Activated T-helper 9 cell treated with anti-CD3 and anti-CD28 coated beads, Interleukin-2, amount 50 U/mL, for 16 hours (primary cell): ENCODE results near the gene SLC1A6.
"Not testable (repeated sequence)": the region's sequence is repeated elsewhere in the genome, so short reads cannot be mapped to it uniquely, and the experiment has no call there.

Experiments used
- DNase-seq: peaks from one replicate; pipeline ENCODE4 v3.0.0-alpha.2; 2020; ENCODE audit warnings: low read depth

SLC1A6 gene

DNA sequence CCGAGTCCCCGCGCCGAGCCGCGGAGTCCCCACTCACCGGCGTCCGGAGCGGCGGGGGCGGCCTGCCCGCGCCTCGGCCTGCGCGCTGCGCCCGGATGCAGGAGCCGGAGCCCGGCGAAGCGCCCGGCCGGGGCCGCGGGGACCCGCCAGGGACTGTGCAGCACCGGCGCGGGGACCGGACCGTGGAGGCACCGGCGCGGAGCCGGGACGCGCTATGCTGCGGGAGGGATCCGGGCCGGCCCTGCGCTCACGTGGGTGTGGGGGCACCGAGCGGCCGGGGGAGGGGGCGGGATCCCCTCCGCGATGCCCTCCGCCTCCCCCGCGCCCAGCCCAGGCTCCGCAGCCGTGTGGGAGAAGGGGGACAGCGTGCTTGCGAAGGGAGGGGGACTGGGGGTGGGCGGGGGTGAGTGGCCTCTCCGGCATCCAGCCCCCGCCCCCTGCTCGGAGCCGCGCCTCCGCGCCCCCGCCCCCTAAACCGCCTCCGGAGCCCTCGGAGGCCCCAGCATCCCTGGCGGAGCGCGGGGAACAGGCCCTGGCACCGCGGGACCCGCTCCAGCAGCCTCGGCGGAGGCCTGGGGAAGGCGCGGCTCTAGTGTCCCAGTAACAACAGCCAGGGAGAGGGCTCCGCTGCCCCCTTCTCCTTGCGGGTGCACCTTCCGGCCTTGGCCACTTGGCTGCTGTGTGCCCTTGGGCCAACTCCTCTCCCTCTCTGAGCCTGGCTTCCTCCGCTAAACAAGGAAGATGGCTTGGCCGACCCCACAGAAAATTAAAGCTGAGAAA is at the start of gene SLC1A6:
TSS of gene SLC1A6 (minus strand) at position 389 of the 780 bp plus-strand sequence. CDS start 6,954 bp downstream, outside the sequence.
- no peak for DNase-seq

- DNase-seq: no peak
These were observed 48.8 kb upstream of the SLC1A6 start for GRCh38 chr19:15028490-15028889.

GRCh38 chr19:15025217-15025616 is 45.6 kb upstream of the SLC1A6 start:
- DNase-seq: no peak

GRCh38 chr19:15022752-15023151 is 43.1 kb upstream of the SLC1A6 start:
- DNase-seq: no peak

DNA sequence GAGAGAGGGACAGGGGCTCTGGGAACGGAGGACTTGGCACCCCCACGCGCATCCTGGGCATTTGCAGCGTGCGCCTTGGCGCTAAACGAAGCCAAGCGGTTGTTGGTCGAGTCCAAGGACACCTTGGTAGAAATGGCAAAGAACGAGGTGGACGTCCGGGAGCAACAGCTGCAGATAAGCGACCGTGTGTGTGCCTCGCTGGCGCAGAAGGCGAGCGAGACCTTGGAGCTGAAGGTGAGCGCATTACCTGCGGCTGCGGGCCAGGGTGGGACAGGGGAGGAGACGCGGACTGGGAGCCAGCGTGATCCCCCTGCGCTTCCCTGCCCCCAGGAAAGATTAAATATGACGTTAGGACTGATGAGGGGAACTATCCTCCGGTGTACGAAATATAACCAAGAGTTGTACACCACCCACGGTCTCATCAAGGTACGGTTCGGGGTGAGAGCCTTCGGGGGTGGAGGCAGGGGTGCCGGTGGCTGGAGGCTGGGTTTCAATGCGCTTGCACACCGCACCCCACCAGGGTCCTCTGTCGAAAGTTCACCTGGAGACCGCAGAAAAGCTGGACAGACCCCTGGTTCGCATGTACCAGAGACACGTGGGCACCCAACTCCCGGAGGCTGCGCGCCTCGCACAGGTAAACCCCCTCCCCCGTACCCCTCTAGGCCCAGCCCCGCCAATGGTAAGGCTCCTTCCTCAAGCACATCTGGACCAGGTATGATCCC is 41.8 kb upstream of the SLC1A6 start:
- DNase-seq: no peak

DNA sequence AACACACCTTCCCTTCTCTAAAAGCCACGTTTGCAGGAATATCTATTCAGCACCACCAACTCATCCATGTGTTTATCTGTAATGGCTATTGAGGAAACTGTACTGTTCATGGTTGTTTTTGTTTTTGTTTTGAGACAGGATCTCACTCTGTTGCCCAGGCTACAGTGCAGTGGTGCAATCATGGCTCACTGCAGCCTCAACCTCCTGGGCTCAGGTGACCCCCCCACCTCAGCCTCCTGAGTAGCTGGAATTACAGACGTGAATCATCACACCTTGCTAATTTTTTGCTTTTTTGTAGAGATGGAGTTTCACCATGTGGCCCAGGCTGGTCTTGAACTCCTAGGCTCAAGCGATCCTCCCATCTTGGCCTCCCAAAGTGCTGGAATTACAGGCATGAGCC is 39.2 kb upstream of the SLC1A6 start:
- DNase-seq: not testable (repeated sequence)

DNA sequence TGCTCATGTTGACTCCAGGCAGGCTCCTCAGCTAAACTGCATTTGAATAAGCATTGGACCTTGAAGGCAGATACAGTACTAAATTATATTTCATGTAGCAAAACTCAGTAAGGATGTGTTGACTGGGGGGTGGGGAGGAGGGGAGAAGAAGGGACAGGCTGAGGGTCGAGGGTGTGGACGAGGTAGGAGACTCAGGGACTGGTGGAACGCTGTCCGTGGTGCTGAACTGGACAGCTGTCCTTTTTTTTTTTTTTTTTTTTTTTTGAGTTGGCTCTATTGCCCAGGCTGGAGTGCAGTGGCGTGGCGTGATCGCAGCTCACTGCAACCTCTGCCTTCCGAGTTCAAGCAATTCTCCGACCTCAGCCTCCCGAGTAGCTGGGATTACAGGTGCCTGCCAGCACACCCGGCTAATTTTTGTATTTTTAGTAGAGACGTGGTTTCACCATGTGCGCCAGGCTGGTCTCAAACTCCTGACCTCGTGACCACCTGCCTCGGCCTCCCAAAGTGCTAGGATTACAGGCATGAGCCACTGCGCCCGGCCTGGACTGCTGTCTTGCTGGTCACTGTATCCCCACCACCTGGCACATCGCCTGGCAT is 36.4 kb upstream of the SLC1A6 start:
- DNase-seq: no peak

- DNase-seq: no peak
These were observed 34.9 kb upstream of the SLC1A6 start for GRCh38 chr19:15014579-15014978.

DNA sequence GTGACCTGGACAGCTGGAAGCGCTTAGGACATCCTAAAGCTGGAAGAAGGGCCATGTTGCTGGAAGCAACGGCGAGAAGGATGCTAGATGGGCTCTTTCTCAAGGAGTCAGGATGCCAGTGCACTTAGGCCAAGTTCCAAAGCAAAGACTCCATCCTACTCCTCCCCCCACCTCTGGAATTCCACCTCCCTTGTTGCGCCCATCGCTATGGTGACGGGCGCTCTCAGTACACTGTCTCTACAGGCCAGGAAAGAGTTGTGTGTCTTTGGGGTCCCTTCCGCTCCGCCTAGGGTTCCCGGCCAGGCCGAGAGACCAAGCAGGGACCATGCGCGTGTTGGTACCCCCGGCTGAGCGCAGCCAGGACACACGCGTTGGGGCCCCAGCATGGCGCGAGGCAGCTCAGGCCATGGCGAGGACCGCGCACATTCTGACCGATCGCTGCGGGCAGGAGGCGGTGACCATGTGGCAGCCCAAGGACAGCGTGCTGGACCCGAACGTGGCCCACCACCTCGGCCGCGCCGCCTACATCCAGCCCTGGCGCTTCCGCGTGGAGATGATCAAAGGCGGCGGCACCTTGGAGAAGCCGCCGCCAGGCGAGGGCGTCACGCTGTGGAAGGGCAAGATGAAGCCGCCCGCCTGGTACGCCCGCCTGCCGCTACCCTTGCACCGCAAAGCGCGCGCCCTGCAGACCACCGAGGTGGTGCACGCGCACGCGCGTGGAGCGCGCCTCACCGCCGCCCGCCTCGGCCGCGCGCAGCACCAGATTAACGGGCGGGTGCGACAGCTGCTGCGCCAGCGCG is 31.0 kb upstream of the SLC1A6 start:
- no peak for DNase-seq

- no peak for DNase-seq
These were observed 28.6 kb upstream of the SLC1A6 start for GRCh38 chr19:15008308-15008707.

- no peak for DNase-seq
These were observed 18.3 kb upstream of the SLC1A6 start for GRCh38 chr19:14997981-14998380.

DNA sequence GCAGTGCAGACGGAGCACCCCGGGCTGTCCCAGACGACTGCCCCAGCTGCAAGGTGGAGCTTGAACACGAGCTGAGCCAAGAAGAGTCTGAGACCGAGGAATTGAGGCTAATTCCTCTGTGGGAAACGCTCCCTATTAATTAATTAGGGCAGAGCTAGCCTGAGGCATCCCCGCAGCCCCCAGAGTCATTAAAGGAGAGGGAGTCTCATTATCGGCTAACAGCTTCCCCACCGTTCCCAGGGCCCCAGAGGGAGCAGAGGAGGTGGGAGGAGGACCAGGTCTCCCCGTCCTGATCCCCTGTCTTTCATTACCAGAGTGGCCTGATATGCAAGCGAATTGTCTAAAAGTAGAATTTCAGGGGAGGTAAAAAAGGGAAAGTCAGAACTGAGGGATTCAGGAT is 13.1 kb upstream of the SLC1A6 start:
- no peak for DNase-seq

- DNase-seq: no peak
These were observed 5.5 kb upstream of the SLC1A6 start for GRCh38 chr19:14985133-14985532.

GRCh38 chr19:14978161-14978776 is 1.4 kb downstream of the SLC1A6 start:
- DNase-seq: no peak

DNA sequence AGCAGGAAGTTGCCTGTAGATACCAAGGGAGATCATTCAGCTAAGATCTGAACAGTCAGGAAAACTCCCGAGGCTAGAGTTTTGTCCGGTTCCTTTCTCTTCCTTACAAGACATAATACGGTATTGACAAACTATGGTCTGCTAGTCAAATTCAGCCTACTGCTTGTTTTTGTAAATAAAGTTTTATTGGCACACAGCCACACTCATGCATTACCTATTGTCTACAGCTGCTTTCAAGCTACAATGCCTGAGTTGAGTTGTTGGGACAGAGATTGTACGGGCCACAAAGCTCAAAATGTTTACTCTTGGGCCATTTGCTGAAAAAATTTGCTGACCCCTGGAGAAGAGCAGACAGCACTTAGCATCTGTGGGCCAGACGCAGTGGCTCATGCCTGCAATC is 2.5 kb downstream of the SLC1A6 start:
- DNase-seq: no peak

GRCh38 chr19:14974488-14974887 is 5.2 kb downstream of the SLC1A6 start:
- no peak for DNase-seq

DNA sequence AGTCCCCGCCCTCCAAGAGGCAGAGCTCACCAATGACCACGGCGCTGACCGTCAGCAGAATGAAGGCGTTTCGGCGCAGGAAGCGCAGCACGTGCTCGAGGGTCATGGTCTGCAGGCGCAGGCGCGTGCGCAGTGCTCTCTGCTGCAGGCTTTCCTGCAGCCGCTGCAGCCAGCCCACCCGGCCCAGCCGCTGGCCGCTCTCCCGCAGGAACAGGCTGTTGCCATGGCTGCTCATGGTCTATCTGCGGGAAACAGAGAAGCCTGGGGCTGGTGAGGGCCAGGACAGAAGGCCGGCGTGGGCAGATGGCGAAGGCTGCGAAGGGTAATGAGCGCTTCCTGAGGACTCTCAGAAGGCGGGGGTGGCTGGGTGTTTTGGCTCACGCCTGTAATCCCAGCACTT is 7.0 kb downstream of the SLC1A6 start:
- DNase-seq: no peak

DNA sequence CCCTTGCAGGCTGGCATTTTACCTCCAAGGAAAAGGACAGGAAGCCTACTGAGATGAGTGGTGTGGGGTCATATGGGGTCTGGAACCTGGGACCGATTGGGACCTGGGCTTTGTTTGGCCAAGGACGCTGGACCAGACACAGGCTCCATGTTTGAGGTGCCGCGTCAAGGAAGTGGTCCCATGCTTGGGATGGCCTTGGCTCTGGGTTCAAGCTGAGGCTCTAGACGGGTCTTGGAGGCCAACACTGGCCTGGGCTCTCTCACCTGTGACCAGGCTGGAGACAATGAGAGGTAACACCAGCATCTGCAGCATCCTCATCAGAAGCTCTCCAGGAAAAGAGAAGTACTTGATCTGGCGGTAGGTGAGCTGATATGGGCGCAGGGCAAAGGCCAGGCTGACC is 8.2 kb downstream of the SLC1A6 start:
- DNase-seq: no peak

- DNase-seq: no peak
These were observed 11.4 kb downstream of the SLC1A6 start for GRCh38 chr19:14968247-14968646.

DNA sequence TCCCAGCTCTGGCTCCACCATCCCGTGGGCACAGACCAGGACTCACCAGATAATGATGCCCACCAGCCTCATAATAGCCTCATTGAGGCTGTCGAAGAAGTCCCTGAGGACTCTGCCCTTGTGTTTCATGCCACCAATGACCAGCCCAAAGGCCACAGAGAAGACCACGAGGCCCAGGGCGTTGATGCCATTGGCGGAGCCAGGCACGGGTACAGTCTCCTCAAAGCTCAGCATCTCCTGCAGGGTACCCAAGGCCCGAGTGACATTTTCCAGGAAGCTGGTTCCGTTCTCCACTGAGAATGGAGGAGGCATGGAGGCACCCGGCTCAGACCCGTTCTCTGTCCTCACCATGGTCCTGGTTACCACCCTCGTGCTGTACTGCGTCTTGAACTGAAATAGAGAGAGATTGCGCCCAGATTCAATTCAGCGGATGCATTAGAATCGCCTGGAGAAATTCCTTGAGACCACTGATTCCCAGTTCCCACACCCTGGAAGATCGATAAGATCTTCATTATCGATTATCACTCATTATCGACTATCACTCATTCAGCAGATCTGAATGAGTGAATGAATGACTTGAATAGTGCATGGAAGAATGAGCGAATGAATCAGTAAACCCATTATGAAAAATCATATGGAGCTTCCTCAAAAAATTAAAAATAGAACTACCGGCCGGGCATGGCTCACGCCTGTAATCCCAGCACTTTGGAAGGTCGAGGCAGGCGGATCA is 17.5 kb downstream of the SLC1A6 start:
- DNase-seq: no peak

DNA sequence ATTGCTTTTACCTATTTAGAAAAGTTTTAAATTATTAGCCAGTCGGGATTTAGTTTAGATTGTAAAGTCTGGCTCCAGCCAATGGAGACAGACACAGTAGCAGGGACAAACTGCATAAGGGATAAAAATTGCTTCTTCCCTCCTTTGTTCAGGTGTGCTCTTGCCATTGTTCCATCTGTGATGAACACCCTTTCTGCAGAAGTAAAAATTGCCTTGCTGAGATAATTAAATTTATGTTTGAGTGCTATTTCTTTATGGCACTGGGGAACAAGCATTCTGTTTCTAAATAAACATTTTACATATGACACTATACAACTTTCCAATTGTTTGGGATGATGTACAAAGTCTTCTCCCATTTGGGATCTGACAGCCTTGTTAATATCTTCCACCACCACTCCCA is 20.4 kb downstream of the SLC1A6 start:
- no peak for DNase-seq
